Left hindlimb (tissue), 1 donor: ENCODE measurements around the gene TCEAL5.
A peak's percentile ranks its signal among the peaks of the same experiment; 100 is the strongest.
"Not testable (repeated sequence)": the region's sequence is repeated elsewhere in the genome, so short reads cannot be mapped to it uniquely, and the experiment has no call there.

Source experiments
- DNase-seq: peaks from one replicate; pipeline ENCODE4 v3.0.0-alpha.2; 2018

Gene TCEAL5

GRCh38 chrX:103276581-103277002 is at the start of gene TCEAL5:
TCEAL5 (minus strand) TSS chrX:103276750; CDS start chrX:103274563, 2,187 bp downstream.
- peak; percentile 60 for DNase-seq

- no peak for DNase-seq
Observed at GRCh38 chrX:103311399-103311780, 34.8 kb upstream of the TCEAL5 start.

DNA sequence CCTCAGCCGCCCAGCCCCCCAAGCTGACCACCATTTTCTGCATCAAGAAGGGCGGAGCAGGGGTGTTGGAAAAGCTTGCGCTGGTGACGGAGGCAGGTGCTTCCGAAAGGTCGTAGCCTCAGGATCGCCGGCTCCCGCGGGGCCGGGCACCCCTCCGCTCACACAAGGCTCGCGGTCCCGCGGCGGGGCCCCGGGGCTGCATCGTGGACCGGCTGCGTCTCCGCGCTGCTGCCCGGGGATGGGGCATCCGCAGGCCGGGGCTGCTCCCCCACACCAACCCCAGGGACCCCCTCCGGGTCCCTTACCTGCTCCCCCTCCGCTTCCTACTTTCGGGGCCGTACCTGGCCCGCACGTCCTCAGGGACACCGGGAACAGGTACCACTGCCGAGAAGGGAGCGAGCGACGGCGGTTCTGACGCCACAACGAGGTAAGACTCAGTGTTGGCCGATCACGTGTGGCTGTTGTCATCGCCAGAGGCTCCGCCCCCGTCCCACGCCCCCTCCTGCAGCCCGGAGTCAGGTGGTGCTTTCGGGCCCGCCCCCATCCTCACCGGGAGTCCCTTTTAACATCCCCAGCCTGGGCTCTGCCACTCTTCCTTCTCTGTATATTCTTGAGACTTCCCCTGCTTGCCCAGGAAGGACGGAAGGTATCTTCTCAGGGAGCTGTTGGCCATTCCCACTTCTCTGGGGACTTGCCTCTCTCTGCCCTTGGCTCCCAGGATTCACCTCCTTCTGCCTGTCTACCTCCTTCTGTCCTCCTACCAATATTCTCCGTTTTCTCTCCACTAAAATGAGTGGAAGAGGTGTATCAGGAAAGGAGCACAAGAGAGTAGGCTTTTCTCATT is 34.2 kb upstream of the TCEAL5 start, which contains the start of gene BEX2:
Gene BEX2 (minus strand): TSS at position 436 of the 844 bp plus-strand sequence. CDS start 1,014 bp downstream, outside the sequence.
- DNase-seq = peak; percentile 64

DNA sequence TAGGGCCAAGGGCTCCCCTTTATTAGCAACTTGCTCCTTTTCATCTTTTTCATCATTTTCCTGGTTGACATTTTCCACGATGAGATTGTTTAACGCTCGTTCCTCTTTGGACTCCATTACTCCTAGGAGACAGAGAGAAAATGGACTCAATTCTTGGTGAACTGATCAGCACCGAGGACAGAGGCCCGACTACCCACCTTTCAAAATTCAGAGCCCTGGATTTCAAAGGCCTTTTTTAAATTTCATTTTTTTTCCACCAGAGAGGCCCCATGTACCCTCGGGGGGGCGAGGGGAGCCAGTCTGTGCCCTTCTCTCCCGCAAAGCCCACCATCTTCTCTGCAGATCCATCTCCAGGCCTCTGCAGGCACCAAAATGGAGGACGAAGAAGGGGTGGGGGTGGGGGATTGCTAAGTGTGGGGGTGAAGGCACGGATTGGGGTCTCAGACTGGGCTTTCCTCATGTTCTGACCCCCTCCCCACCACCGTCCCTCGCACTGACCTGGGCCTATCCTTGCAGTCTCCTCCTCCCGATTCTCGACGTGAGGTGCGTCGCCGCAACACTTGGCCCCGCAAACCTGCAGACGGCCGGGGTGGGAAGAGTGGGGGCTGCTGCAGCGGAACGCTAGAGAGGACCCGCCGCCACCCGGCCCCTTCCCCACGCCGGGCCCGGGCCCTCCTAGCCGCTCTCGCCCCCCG is 33.5 kb upstream of the TCEAL5 start:
- no peak for DNase-seq

DNA sequence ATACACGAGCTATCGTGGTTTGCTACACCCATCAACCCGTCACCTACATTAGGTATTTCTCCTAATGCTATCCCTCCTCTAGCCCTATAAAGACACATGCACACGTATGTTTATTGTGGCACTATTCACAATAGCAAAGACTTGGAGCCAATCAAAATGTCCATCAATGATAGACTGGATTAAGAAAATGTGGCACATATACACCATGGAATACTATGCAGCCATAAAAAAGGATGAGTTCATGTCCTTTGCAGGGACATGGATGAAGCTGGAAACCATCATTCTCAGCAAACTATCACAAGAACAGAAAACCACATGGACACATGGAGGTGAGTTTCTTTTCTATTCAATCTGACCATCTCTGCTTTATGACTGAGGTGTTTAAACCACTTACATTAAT is 29.1 kb upstream of the TCEAL5 start:
- DNase-seq = not testable (repeated sequence)

GRCh38 chrX:103304705-103305104 is 28.2 kb upstream of the TCEAL5 start:
- no peak for DNase-seq

GRCh38 chrX:103293118-103293517 is 16.6 kb upstream of the TCEAL5 start:
- no peak for DNase-seq

DNA sequence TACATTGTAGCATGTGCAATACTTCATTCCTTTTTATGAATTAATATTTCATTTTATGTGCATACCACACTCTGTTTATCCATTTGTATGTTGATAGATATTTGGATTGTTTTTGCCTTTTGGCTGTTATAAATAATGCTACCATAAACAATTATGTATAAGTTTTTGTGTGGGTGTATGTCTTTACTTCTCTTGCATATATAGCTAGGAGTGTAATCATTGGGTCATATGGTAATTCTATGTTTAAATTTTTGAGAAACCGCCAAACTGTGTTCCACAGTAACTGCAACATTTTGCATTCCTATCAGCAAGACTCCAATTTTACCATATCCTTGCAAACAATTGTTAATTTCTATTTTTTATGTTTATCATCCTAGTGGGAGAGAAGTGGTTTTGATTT is 3.1 kb upstream of the TCEAL5 start:
- no peak for DNase-seq

DNA sequence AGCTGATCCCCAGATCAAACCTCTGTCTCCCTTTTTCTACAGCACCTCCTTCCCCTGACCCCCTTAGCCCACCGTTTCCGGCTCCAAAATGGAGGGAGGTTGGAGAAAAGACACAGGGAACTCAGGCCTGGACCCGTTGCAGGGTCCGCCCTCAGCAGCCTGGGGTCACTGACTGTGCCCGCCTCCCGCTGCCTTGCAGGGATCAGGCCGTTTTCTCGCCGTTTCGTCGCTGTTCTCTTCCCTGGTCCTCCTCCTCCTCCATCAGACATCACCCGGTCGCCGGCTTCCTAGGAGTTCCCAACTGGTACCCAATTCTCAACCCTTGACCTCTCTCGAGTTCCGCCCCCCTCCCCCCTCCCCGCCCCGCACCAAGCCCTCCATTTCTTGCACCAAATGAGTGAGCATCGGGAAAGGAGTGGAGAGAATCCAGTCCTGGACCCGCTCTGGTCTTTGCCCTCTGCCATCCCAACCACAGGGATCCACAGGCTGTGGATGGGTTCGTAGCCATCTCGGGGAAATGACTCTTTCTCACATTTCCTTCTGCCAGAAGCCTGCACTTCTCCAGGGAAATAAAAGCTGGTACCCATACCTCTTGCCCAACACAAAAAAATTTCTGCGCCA is 493 bp downstream of the TCEAL5 start:
- DNase-seq = peak; percentile 24

DNA sequence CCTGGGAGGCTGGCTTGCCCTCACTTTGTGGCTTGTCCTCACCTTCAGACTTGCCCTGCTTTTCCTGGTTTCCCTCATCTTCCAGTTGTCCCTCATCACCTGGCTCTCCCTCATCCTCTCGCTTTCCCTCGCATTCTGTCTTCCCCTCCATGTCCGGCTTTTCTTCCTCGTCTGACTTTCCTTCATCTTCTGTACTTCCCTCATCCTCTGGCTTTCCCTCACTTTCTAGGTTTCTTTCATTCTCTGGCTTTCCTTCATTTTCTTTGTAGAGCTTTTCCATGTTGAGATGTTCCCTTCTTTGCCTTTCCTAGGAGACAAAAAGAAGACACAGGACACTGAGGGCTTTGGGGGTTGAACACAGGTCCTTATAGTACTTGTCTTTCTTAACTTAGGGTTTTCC is 2.3 kb downstream of the TCEAL5 start:
- DNase-seq = no peak

- DNase-seq = no peak
Observed at GRCh38 chrX:103258275-103258674, 18.3 kb downstream of the TCEAL5 start.

DNA sequence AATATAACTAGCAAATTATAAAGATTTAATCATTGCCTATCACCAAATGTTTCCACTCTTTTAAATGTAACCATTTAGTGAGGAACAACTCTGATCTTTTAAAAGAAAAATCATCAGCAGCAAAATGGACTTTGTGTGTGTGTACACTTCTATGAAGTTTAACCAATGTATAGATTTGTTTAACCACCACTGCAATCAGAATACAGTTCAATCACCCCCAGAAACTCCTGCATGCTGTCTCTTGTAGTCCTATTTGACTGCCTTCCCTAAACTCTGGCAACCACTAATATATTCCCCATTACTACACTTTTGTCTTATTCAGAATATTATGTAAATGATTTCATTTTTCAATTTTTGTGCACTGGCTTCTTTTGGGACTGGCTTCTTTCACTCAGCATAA is 19.9 kb downstream of the TCEAL5 start:
- no peak for DNase-seq

- peak; percentile 83 for DNase-seq
Observed at GRCh38 chrX:103254921-103255493, 21.5 kb downstream of the TCEAL5 start, which contains the start of gene TCEAL8. TCEAL8 (minus strand) TSS chrX:103255155; CDS start chrX:103253979, 1,176 bp downstream.

GRCh38 chrX:103254171-103254824 is 22.3 kb downstream of the TCEAL5 start:
- peak; percentile 78 for DNase-seq

DNA sequence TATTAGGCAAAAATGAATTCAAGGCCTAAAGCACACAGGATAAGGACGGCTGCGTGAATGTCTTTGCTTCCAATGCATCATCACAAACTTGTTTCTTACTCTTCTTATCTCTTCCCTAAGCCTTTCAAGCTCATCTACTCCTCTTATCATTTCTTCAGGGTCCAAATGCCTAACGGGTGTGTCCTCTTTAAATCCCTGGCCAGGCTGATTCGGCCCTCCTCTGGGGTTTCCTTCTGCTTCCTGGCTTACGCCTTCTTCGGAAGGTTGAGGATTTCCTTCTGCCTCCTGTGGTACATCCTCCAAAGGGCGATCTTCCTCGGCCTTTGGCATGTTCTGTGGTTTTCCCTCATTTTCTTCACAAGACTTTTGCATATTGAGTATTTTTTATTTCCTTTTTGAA is 22.9 kb downstream of the TCEAL5 start:
- no peak for DNase-seq

- DNase-seq = no peak
Observed at GRCh38 chrX:103250977-103251376, 25.6 kb downstream of the TCEAL5 start.

GRCh38 chrX:103249805-103250204 is 26.7 kb downstream of the TCEAL5 start:
- DNase-seq = no peak

DNA sequence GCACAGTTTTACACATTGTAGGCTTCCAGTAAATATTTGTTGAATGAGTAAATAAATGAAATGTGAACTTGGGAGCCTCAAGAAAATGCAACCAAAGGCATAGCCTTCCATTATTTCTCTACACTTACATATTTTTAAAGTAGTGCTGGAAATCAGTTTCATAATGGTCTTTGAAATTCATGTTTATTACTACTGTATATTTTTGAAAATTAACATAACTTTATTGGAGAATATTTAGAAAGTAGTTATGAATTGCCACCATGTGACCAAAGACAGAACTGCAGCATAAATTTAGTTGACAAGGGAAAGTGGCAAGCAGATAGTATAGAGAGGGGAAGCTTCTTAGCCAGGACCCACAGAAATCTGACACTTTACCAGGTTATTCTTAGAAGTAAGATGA is 28.0 kb downstream of the TCEAL5 start:
- DNase-seq = no peak

- no peak for DNase-seq
Observed at GRCh38 chrX:103240155-103240554, 36.4 kb downstream of the TCEAL5 start.

- no peak for DNase-seq
Observed at GRCh38 chrX:103236296-103236695, 40.3 kb downstream of the TCEAL5 start.

GRCh38 chrX:103235608-103236007 is 40.9 kb downstream of the TCEAL5 start:
- not testable (repeated sequence) for DNase-seq

DNA sequence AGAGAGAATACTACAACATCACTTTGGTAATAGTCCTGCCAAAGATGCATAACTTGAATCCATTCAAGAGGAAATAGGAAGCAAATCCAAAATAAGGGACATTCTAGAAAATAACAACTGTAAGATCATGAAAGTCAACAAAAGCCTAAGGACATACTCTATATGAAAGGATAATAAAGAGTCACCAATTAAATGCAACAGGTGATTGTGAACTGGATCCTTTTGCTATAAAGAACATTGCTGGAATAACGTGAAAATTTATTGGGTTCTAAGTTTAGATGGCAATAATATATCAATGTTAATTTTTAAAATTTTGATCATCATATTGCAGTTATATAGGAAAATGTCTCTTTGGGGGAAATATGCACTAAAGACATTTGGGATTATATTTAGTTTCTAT is 41.7 kb downstream of the TCEAL5 start:
- DNase-seq = no peak

DNA sequence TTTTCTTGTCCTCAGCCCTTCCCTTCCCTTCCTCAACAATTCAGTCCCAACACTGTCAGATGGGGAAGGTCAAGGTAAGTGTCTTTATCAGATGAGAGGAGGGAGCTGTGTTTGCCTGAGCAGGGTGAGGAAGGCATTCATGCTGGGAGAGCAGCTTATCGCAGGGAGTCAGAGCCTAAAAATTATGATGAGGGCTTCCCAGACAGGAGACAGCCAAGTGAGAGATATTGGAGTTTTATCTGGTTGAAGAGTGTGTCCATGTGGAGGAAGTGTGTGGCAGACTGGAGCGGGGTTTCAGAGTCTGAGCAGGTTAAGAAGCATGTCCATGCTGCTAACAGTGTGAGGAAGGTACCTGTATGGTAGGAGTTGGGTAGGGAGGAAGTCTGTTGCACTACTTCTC is 43.3 kb downstream of the TCEAL5 start:
- no peak for DNase-seq
